ENCODE results near the gene OAS2. TPM values are rescaled to one million over a fixed set of nuclear protein-coding genes. Genes with fewer than 3 reads are reported as not detected.

The OAS2 gene
- total and polyA plus RNA-seq, 10 of the 15 experiments (the other 5 are each of a cell fraction or from before 2014, with no cell fraction given), result 32.4 to 290 (median 90.2) TPM

GRCh38 chr12:112936264-112936663 is 42.1 kb upstream of the OAS2 start:
- no peak for ATAC-seq
- Histone ChIP-seq H3K4me1 (ENCODE audit: control insufficient read depth, insufficient read depth, low read length) (peaks cover 8% of the 10 kb centered on the region), H3K36me3 (ENCODE audit: control insufficient read depth in 2 of 2, insufficient read depth in 2 of 2, low read length in 1 of 2) (no peaks in the 10 kb centered on the region), H3K27ac (ENCODE audit: control insufficient read depth, insufficient read depth) (no peak overlapping the region), H3K79me2 (ENCODE audit: control insufficient read depth, insufficient read depth, low read length) (peaks cover 20% of the 10 kb centered on the region), H3K9ac (ENCODE audit: control insufficient read depth, insufficient read depth, low read length) (no peak overlapping the region), H3K4me3 (no peak overlapping the region), H3K4me2 (ENCODE audit: control insufficient read depth, insufficient read depth) (no peak overlapping the region), H4K20me1 (ENCODE audit: control insufficient read depth, insufficient read depth) (no peaks in the 10 kb centered on the region), H3K27me3 (replicated peaks in 1 of 2; ENCODE audit: control insufficient read depth in 2 of 2, insufficient read depth in 2 of 2, low read length in 1 of 2) (no peaks in the 10 kb centered on the region), H2AFZ (ENCODE audit: control insufficient read depth, low read depth, low read length) (no peak overlapping the region), H3K9me3 (replicated peaks; ENCODE audit: control insufficient read depth, insufficient read depth, low read length) (no peaks in the 10 kb centered on the region)
- RAD21 ChIA-PET (ENCODE audit: unreplicated experiment), result no interaction called here
- SMC1A ChIA-PET (ENCODE audit: uncharacterized antibody, unreplicated experiment), result interaction anchor here (3.4 kb wide), 1 partner anchor 30 kb away, joined by 27 read pairs; the partner anchor contains the start of gene OAS1
- no TSS peak for BruUV-seq (replicated peaks)
- 100% methylated on average over 1 of the region's 1 CpG for WGBS (ENCODE audit: insufficient coverage, insufficient replicate concordance, low lambda C conversion rate, missing lambda C conversion rate)
- POLR2A ChIA-PET, result no interaction called here
- DNase-seq (ENCODE audit: low read depth, low spot score), result no peak
- intact Hi-C loops (cut with micrococcal nuclease; ENCODE audit: unreplicated experiment), result no loop called here
- no peak for FAIRE-seq
- in situ Hi-C loops (cut with MboI), result no loop called here
- no peak for TF ChIP-seq NR2C1 (IDR thresholded peaks at IDR 0.05)
- TF ChIP-seq CEBPZ (IDR thresholded peaks at IDR 0.05; ENCODE audit: low read depth, low read length), result no peak
- no peak for TF ChIP-seq IKZF2 (IDR thresholded peaks at IDR 0.05)
- no peak for TF ChIP-seq ASH2L (IDR thresholded peaks at IDR 0.05; ENCODE audit: borderline replicate concordance, low read depth)
- TF ChIP-seq ZBED1 (IDR thresholded peaks at IDR 0.05; ENCODE audit: borderline replicate concordance), result no peak
- TF ChIP-seq POLR2A (IDR thresholded peaks at IDR 0.05; ENCODE audit: low read depth, low read length), result no peak
- no peak for TF ChIP-seq USF1 (IDR thresholded peaks at IDR 0.05; ENCODE audit: borderline replicate concordance, extremely low read length, insufficient read depth, low read depth, low read length)
- TF ChIP-seq SP1 (IDR thresholded peaks at IDR 0.05; ENCODE audit: low read depth, low read length), result no peak
- TF ChIP-seq SMARCA5 (IDR thresholded peaks at IDR 0.05), result no peak
- no peak for TF ChIP-seq RELB (IDR thresholded peaks at IDR 0.05; ENCODE audit: low read depth)
- TF ChIP-seq MTA2 (IDR thresholded peaks at IDR 0.05; ENCODE audit: low read depth), result no peak
- TF ChIP-seq TCF3 (IDR thresholded peaks at IDR 0.05; ENCODE audit: borderline replicate concordance, insufficient read depth, low read depth, low read length), result no peak
- CTCF ChIA-PET, result interaction anchor here (1.6 kb wide), 1 partner anchor 28 kb away, joined by 3 read pairs; no protein-coding TSS in a partner anchor
